GM23338 (cell line): Measurements from ENCODE around the gene TLX1. TPM values are rescaled to one million over a fixed set of nuclear protein-coding genes. Genes with fewer than 3 reads are reported as not detected.
A peak's percentile ranks its signal among the peaks of the same experiment; 100 is the strongest.

Source experiments
- ATAC-seq: fragments of 200-7000 bp; cut with Tn5 transposase; 3 replicates; pipeline ENCODE4 v1.9.1; 2020
- DNase-seq: peaks from one replicate; pipeline ENCODE4 v3.0.0-alpha.2; 2015; ENCODE audit warnings: low spot score
- H2AFZ ChIP-seq: fragments of 200-600 bp; sonication (generic); 2 replicates; pipeline ENCODE4 v1.8.0; 2016; ENCODE audit warnings: antibody characterized with exemption, mild to moderate bottlenecking, moderate library complexity
- H3F3A ChIP-seq: fragments of 200-600 bp; sonication (generic); replicated peaks from 2 replicates; pipeline ENCODE4 v1.8.0; 2017; ENCODE audit warnings: antibody characterized with exemption, mixed run types, low read depth
- H3K27ac ChIP-seq: fragments of 200-600 bp; sonication (generic); 2 replicates; pipeline ENCODE4 v1.6.1; 2016; ENCODE audit warnings: low read depth
- H3K27me3 ChIP-seq: fragments of 200-600 bp; sonication (generic); 2 replicates; pipeline ENCODE4 v1.8.0; 2016; ENCODE audit warnings: mild to moderate bottlenecking, mixed run types, moderate library complexity; ENCODE audit not compliant: insufficient read depth
- H3K36me3 ChIP-seq: fragments of 200-600 bp; sonication (generic); 2 replicates; pipeline ENCODE4 v1.8.0; 2016; ENCODE audit warnings: mild to moderate bottlenecking; ENCODE audit not compliant: insufficient read depth
- H3K4me1 ChIP-seq: fragments of 200-600 bp; sonication (generic); 2 replicates; pipeline ENCODE4 v1.8.0; 2016; ENCODE audit warnings: mild to moderate bottlenecking, moderate library complexity; ENCODE audit not compliant: insufficient read depth
- H3K4me2 ChIP-seq: fragments of 200-600 bp; sonication (generic); 2 replicates; pipeline ENCODE4 v1.7.1; 2017; ENCODE audit warnings: mixed run types
- H3K4me3 ChIP-seq: fragments of 200-600 bp; sonication (generic); 2 replicates; pipeline ENCODE4 v1.6.1; 2016; ENCODE audit warnings: mixed run types
- H3K79me2 ChIP-seq: fragments of 200-600 bp; sonication (generic); replicated peaks from 2 replicates; pipeline ENCODE4 v1.8.0; 2017; ENCODE audit warnings: mild to moderate bottlenecking; ENCODE audit not compliant: insufficient read depth
- H3K9me2 ChIP-seq: fragments of 200-600 bp; sonication (generic); 2 replicates; pipeline ENCODE4 v1.8.0; 2017; ENCODE audit not compliant: insufficient read depth
- H4K20me1 ChIP-seq: fragments of 200-600 bp; sonication (generic); replicated peaks from 2 replicates; pipeline ENCODE4 v1.8.0; 2017; ENCODE audit warnings: mild to moderate bottlenecking; ENCODE audit not compliant: insufficient read depth
- H3K27ac Mint-ChIP-seq: 2 replicates; pipeline ENCODE4 v1.8.0; 2020; ENCODE audit warnings: inconsistent platforms, mild to moderate bottlenecking, moderate library complexity, mixed read lengths
- H3K27me3 Mint-ChIP-seq: 3 replicates; pipeline ENCODE4 v1.8.0; 2022; ENCODE audit warnings: low read depth, mild to moderate bottlenecking, moderate library complexity, mixed read lengths, inconsistent platforms; ENCODE audit not compliant: insufficient read depth, poor library complexity
- H3K36me3 Mint-ChIP-seq: 3 replicates; pipeline ENCODE4 v1.8.0; 2021; ENCODE audit warnings: low read depth, mild to moderate bottlenecking, inconsistent platforms, moderate library complexity, mixed read lengths
- H3K4me1 Mint-ChIP-seq: 3 replicates; pipeline ENCODE4 v1.8.0; 2020; ENCODE audit warnings: mild to moderate bottlenecking, inconsistent platforms, mixed read lengths
- H3K4me3 Mint-ChIP-seq: 3 replicates; pipeline ENCODE4 v1.8.0; 2021; ENCODE audit warnings: moderate library complexity, mild to moderate bottlenecking, inconsistent platforms, mixed read lengths
- H3K9me3 Mint-ChIP-seq: 3 replicates; pipeline ENCODE4 v1.8.0; 2020; ENCODE audit warnings: moderate library complexity, mild to moderate bottlenecking, inconsistent platforms, mixed read lengths
- CREB1 ChIP-seq: fragments of 250-450 bp; sonication (Bioruptor Pico); IDR thresholded peaks from 2 replicates; pipeline ENCODE4 v1.5.0; 2020; ENCODE audit warnings: low read depth, mild to moderate bottlenecking, moderate library complexity
- CTCF ChIP-seq, 2 experiments: fragments of 200-600 bp in 1 of 2; sonication (generic) in 1 of 2; conservative IDR thresholded peaks; 2 replicates each; pipeline versions ENCODE4 v1.5.1 to v1.6.1; 2016 to 2017; ENCODE audit warnings: antibody characterized with exemption in 2 of 2, low read depth in 2 of 2, mild to moderate bottlenecking in 2 of 2, moderate library complexity in 1 of 2
- ETS1 ChIP-seq: IDR thresholded peaks from 2 replicates; pipeline ENCODE4 v1.6.1; 2016; ENCODE audit warnings: antibody characterized with exemption
- EZH2 ChIP-seq: fragments of 200-600 bp; sonication (generic); IDR thresholded peaks from one replicate; pipeline ENCODE4 v1.8.0; 2017; ENCODE audit warnings: antibody characterized with exemption, mild to moderate bottlenecking, low read depth; ENCODE audit not compliant: unreplicated experiment
- EZH2phosphoT487 ChIP-seq: fragments of 200-600 bp; sonication (generic); IDR thresholded peaks from one replicate; pipeline ENCODE4 v1.8.1; 2018; ENCODE audit warnings: antibody characterized with exemption; ENCODE audit not compliant: unreplicated experiment
- NANOG ChIP-seq: IDR thresholded peaks from 2 replicates; pipeline ENCODE4 v1.6.1; 2016; ENCODE audit warnings: antibody characterized with exemption, borderline replicate concordance
- polyA plus RNA-seq: library from polyadenylated mRNA; unstranded; fragments of >200 nt; fragmentation: Nextera tagmentation; extraction: Ambion mirVana; gene quantifications from 2 replicates; pipeline ENCODE4 v1.2.1, GENCODE V29; 2016
- total RNA-seq: library from RNA; depleted of rRNA; stranded (reverse); fragments of >200 nt; shearing (Covaris generic); gene quantifications from 2 replicates; pipeline ENCODE4 v1.2.3, GENCODE V29; 2014

TLX1 gene
- total and polyA plus RNA-seq, 2 experiments from 2014 or later: not detected

GRCh38 chr10:101095004-101095403 is 36.1 kb upstream of the TLX1 start:
- no peaks in the 10 kb centered on the region for H3K36me3 Mint-ChIP-seq
- Histone ChIP-seq H3K79me2 (no peaks in the 10 kb centered on the region), H3K4me2 (peak overlapping the region; percentile 69), H3K36me3 (no peaks in the 10 kb centered on the region), H3K4me3 (no peak overlapping the region), H3K4me1 (peaks cover 13% of the 10 kb centered on the region), H3K27me3 (0 out of 2 replicates have a peak, but pooled peaks cover 10% of the 10 kb centered on the region), H3K27ac (no peak overlapping the region), H3K9me2 (no peaks in the 10 kb centered on the region), H2AFZ (peak overlapping the region; percentile 44), H4K20me1 (no peaks in the 10 kb centered on the region), H3F3A (no peaks in the 10 kb centered on the region)
- H3K4me1 Mint-ChIP-seq: peaks cover 27% of the 10 kb centered on the region
- H3K27ac Mint-ChIP-seq: no peak overlapping the region
- peaks cover 35% of the 10 kb centered on the region for H3K27me3 Mint-ChIP-seq
- DNase-seq (no peak), ATAC-seq (no peak)
- no peaks in the 10 kb centered on the region for H3K9me3 Mint-ChIP-seq
- H3K4me3 Mint-ChIP-seq: no peak overlapping the region; the same call in 2 of the 3 replicates
- peak; percentile 28 for TF ChIP-seq EZH2
- no peak for TF ChIP-seq CREB1 (CRISPR knock-in tag)

GRCh38 chr10:101095550-101096213 is 35.4 kb upstream of the TLX1 start:
- Mint-ChIP-seq H3K9me3 (no peaks in the 10 kb centered on the region), H3K4me3 (no peak overlapping the region), H3K27me3 (peaks cover 38% of the 10 kb centered on the region), H3K4me1 (peaks cover 27% of the 10 kb centered on the region), H3K27ac (no peak overlapping the region), H3K36me3 (no peaks in the 10 kb centered on the region)
- H3K4me2 ChIP-seq: no peak overlapping the region; the same call in 1 of the 2 replicates
- H3F3A ChIP-seq: no peaks in the 10 kb centered on the region
- H3K9me2 ChIP-seq: no peaks in the 10 kb centered on the region
- H4K20me1 ChIP-seq: no peaks in the 10 kb centered on the region
- H3K27me3 ChIP-seq: 0 out of 2 replicates have a peak, but pooled peaks cover 10% of the 10 kb centered on the region
- TF ChIP-seq CREB1 (CRISPR knock-in tag) (no peak), CTCF (conservative IDR thresholded peaks at IDR 0.05; ENCODE audit: low read depth in 2 of 2) (peak; percentile 87 to 99)
- peaks cover 13% of the 10 kb centered on the region for H3K4me1 ChIP-seq
- no peak overlapping the region for H3K4me3 ChIP-seq
- ATAC-seq: peak; percentile 96
- no peaks in the 10 kb centered on the region for H3K79me2 ChIP-seq
- H3K36me3 ChIP-seq: no peaks in the 10 kb centered on the region
- peak; percentile 99 for DNase-seq
- H3K27ac ChIP-seq: no peak overlapping the region
- H2AFZ ChIP-seq: no peak overlapping the region

- no peak overlapping the region for H3K27ac Mint-ChIP-seq
- Histone ChIP-seq H2AFZ (no peak overlapping the region), H3K27me3 (peaks cover 15% of the 10 kb centered on the region; the same call in 1 of the 2 replicates), H3K79me2 (no peaks in the 10 kb centered on the region), H3K4me1 (peaks cover 13% of the 10 kb centered on the region), H3K4me3 (no peak overlapping the region), H3K36me3 (no peaks in the 10 kb centered on the region), H3K9me2 (no peaks in the 10 kb centered on the region), H3F3A (no peaks in the 10 kb centered on the region), H3K27ac (no peak overlapping the region), H4K20me1 (no peaks in the 10 kb centered on the region), H3K4me2 (no peak overlapping the region)
- H3K36me3 Mint-ChIP-seq: no peaks in the 10 kb centered on the region
- ATAC-seq (no peak), DNase-seq (no peak)
- peaks cover 37% of the 10 kb centered on the region for H3K27me3 Mint-ChIP-seq
- H3K9me3 Mint-ChIP-seq: no peaks in the 10 kb centered on the region
- H3K4me3 Mint-ChIP-seq: no peak overlapping the region
- H3K4me1 Mint-ChIP-seq: peaks cover 27% of the 10 kb centered on the region
- TF ChIP-seq NANOG (no peak), EZH2phosphoT487 (no peak), ETS1 (no peak)
Measured at GRCh38 chr10:101096378-101096777, 34.7 kb upstream of the TLX1 start.
